Epithelial cell of proximal tubule (primary cell): ENCODE measurements around the gene ZFP91. TPM values are rescaled to one million over a fixed set of nuclear protein-coding genes. Genes with fewer than 3 reads are reported as not detected.

Source experiments
- DNase-seq: peaks from one replicate; pipeline ENCODE4 v3.0.0-alpha.2; 2011; ENCODE audit warnings: low read depth
- H3K4me3 ChIP-seq: 2 replicates; pipeline ENCODE4 v1.5.1; 2011; ENCODE audit warnings: low read depth, mild to moderate bottlenecking, low read length
- CTCF ChIP-seq: conservative IDR thresholded peaks from 2 replicates; pipeline ENCODE4 v1.5.1; 2012; ENCODE audit warnings: low read depth, mild to moderate bottlenecking, low read length
- total RNA-seq: library from RNA; depleted of rRNA; stranded (reverse); fragments of >200 nt; gene quantifications from 2 replicates; pipeline ENCODE4 v1.2.3, GENCODE V29; 2015

ZFP91 gene
- total RNA-seq, 1 donor from 2014 or later: 25.8 TPM

DNA sequence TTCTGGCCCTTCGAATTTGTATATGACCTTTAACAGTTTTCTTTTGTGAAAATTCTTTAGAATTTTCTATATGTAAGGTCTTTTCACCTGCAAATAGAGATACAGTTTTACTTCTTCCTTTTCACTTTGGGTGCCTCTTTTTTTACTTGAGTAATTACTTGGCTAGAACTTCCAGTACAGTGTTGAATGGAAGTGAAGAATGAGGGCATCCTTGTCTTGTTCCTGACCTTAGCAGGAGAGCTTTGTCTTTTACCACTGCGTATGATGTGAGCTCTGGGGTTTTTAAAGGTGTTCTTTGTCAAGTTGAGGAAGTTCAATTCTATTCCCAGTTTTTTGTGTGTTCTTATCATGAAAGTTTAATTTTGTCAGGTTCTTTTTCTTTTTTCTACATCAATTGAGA lies 21.6 kb downstream of the ZFP91 start:
- TF ChIP-seq CTCF: no peak
- no peak for DNase-seq
- no peak overlapping the region for H3K4me3 ChIP-seq

DNA sequence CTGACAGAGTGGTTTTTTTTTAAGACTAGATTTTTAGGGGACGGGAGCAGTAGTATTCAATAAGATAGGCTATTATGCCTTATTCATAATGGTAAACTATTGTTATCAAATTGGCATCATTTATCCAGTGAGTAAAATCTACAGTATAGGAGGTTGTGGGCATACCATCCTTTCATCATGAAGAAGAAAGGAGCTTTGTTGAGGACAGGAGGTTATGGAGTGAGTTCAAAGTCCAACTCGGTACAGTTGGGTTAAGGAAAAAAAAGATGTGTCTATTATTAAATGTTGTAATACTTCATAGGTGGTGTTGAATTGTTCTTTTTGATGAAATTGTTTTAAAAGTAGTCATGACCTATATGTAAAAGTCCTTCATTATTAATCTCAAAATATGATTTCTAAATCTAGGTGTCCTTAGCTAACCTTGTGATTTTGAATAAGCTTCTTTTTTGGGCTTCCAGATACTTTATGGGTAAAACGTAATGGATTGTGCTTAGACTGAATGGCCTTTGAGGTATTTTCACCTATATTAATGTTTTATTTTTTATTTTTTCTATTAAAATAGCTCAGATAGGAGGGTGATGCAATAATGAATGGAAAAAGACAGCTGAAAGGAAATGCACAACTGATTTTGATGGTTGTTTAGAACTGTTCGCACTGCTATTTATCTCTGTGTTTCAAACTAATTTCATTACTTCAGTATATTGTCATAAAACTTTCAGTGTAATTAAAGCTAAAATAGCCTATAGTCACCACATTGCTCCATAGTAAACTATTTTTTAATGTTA lies 28.3 kb downstream of the ZFP91 start:
- no peak for DNase-seq
- H3K4me3 ChIP-seq: no peak overlapping the region
- no peak for TF ChIP-seq CTCF

DNA sequence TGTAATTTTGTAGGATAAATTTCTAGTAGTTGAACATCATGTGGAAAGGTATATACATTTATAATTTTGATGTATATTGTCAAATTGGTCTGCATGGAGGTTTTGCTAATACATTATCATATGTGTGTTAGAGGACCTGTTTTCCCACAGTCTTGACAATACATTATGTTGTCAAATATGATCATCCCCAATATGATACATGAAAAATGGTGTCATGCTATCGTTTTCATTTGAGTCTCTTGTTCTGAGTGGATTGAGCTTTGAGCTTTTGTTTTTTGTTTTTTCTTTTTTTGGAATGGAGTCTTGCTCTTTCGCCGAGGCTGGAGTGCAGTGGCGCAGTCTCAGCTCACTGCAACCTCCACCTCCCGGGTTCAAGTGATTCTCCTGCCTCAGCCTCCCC lies 29.5 kb downstream of the ZFP91 start:
- H3K4me3 ChIP-seq: no peak overlapping the region
- DNase-seq: no peak
- TF ChIP-seq CTCF: no peak

DNA sequence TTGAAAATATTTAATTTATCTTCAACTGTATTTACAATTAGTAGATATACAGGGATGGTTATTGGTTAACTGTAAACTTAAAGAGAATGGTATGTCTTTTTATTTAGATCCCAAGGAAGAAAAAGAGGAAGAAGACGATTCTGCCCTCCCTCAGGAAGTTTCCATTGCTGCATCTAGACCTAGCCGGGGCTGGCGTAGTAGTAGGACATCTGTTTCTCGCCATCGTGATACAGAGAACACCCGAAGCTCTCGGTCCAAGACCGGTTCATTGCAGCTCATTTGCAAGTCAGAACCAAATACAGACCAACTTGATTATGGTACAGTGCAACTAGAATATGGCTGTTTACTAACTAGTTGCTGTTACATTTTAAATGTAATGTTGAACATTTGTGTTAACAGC lies 30.9 kb downstream of the ZFP91 start:
- DNase-seq: no peak
- H3K4me3 ChIP-seq: no peak overlapping the region
- no peak for TF ChIP-seq CTCF

GRCh38 chr11:58613228-58613627 lies 34.4 kb downstream of the ZFP91 start:
- no peak overlapping the region for H3K4me3 ChIP-seq
- TF ChIP-seq CTCF: no peak
- no peak for DNase-seq

- H3K4me3 ChIP-seq: no peak overlapping the region
- no peak for DNase-seq
- no peak for TF ChIP-seq CTCF
These were observed 36.7 kb downstream of the ZFP91 start for GRCh38 chr11:58615559-58615958.

DNA sequence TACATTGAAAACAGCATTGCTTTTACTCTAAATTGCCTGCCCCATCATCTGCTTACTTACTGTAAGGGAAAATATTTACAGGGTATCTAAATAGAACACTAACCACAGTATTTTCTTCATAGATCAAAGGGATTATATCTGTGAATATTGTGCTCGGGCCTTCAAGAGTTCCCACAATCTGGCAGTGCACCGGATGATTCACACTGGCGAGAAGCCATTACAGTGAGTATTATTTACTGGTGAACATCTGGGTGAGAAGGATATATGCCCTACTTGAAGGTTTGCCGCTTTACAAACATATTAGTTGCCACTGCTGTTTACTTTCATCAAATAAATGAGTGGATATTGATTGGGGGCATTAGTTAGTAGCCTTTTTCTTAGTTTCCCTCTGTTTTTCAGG lies 37.7 kb downstream of the ZFP91 start:
- H3K4me3 ChIP-seq: no peak overlapping the region
- no peak for DNase-seq
- no peak for TF ChIP-seq CTCF
